K562 (cell line): ENCODE data around the gene SOCS2. TPM values are rescaled to one million over a fixed set of nuclear protein-coding genes. Genes with fewer than 3 reads are reported as not detected.

Experiments used
- ETV1 ChIP-seq: fragments of 450-650 bp; conservative IDR thresholded peaks from 2 replicates; pipeline ENCODE4 v1.6.1; 2016; ENCODE audit warnings: missing genetic modification characterization, control low read depth, low read depth, missing compliant biosample characterization
- GABPB1 ChIP-seq: sonication (generic); formaldehyde crosslinking; IDR thresholded peaks from 2 replicates; pipeline ENCODE4 v1.8.0; 2022; ENCODE audit warnings: mild to moderate bottlenecking, missing genetic modification reagents
- HNRNPH1 ChIP-seq: fragments of 200-400 bp; formaldehyde crosslinking; optimal IDR thresholded peaks from 2 replicates; pipeline ENCODE3; 2017; ENCODE audit warnings: low read depth, mild to moderate bottlenecking, low read length, moderate library complexity
- MXI1 ChIP-seq: IDR thresholded peaks from 2 replicates; pipeline ENCODE4 v1.6.1; 2011; ENCODE audit warnings: low read depth, mild to moderate bottlenecking, improper control_type of control experiment, low read length
- MYC ChIP-seq, 2 experiments: fragments of 250-450 bp in 1 of 2; sonication (Bioruptor Pico) in 1 of 2; IDR thresholded peaks; 2 replicates each; pipeline versions ENCODE4 v1.5.1 to v1.6.1; 2012 to 2021; ENCODE audit warnings: low read depth in 2 of 2, borderline replicate concordance in 1 of 2, improper control_type of control experiment in 1 of 2, low read length in 1 of 2, mild to moderate bottlenecking in 1 of 2, moderate library complexity in 1 of 2
- PHF21A ChIP-seq: fragments of 450-650 bp; IDR thresholded peaks from 2 replicates; pipeline ENCODE4 v1.6.1; 2017; ENCODE audit warnings: low read depth, borderline replicate concordance
- SAFB ChIP-seq: fragments of 200-400 bp; formaldehyde crosslinking; IDR thresholded peaks from 2 replicates; pipeline ENCODE4 v1.6.1; 2017; ENCODE audit warnings: low read depth, low read length, borderline replicate concordance
- SOX6 ChIP-seq: fragments of 450-650 bp; IDR thresholded peaks from 2 replicates; pipeline ENCODE4 v1.6.1; 2014; ENCODE audit warnings: mild to moderate bottlenecking
- ZEB2 ChIP-seq: fragments of 450-650 bp; IDR thresholded peaks from 2 replicates; pipeline ENCODE4 v1.6.1; 2016
- ZFP1 ChIP-seq: fragments of 450-650 bp; formaldehyde crosslinking; IDR thresholded peaks from 2 replicates; pipeline ENCODE4 v1.4.0; 2020; ENCODE audit warnings: mild to moderate bottlenecking, mixed read lengths
- ZKSCAN8 ChIP-seq: fragments of 200-800 bp; sonication (Bioruptor generic); IDR thresholded peaks from 2 replicates; pipeline ENCODE4 v1.6.1; 2016; ENCODE audit warnings: missing genetic modification characterization, missing compliant biosample characterization
- ZNF561 ChIP-seq: fragments of 450-650 bp; formaldehyde crosslinking; conservative IDR thresholded peaks from 2 replicates; pipeline ENCODE4 v1.4.0; 2020; ENCODE audit warnings: mild to moderate bottlenecking, moderate library complexity
- polyA plus RNA-seq, 8 experiments: library from polyadenylated mRNA; depleted of rRNA in 4 of 8; stranded (reverse) in 5 of 8; unstranded in 3 of 8; fragments of >200 nt; fragmentation: Nextera tagmentation in 2 of 8; fragmentation: Illumina TruSeq in 1 of 8; extraction: Ambion mirVana in 2 of 8; extraction: Trizol in 1 of 8; gene quantifications; 2 replicates each; pipeline versions ENCODE4 v1.2.1 to v1.2.3, GENCODE V29; 2011 to 2014; ENCODE audit warnings: inconsistent platforms in 1 of 8, missing spikeins in 1 of 8
- total RNA-seq, 7 experiments: library from RNA; depleted of rRNA in 6 of 7; stranded (reverse); fragments of >200 nt in 6 of 7; fragmentation: Illumina TruSeq in 2 of 7; extraction: Trizol in 2 of 7; gene quantifications; 2 replicates each; pipeline versions ENCODE4 v1.2.1 to v1.2.3, GENCODE V29; 2011 to 2021; ENCODE audit warnings: low replicate concordance in 1 of 7
- TF ChIP-seq, protein P1 (sequence below): sonication (generic); formaldehyde crosslinking; IDR thresholded peaks from 2 replicates; pipeline ENCODE4 v1.8.0; 2023; ENCODE audit warnings: mild to moderate bottlenecking, missing genetic modification reagents
- TF ChIP-seq, protein P2 (sequence below): fragments of 450-650 bp; IDR thresholded peaks from 2 replicates; pipeline ENCODE4 v1.6.1; 2016; ENCODE audit warnings: low read depth, mild to moderate bottlenecking, moderate library complexity
- TF ChIP-seq, protein P3 (sequence below), 2 experiments: IDR thresholded peaks; 2 replicates each; pipeline ENCODE4 v1.6.1; 2011; ENCODE audit warnings: borderline replicate concordance in 1 of 2, control low read depth in 1 of 2, low read depth in 1 of 2, low read length in 1 of 2, mild to moderate bottlenecking in 1 of 2, mixed read lengths in 1 of 2, moderate library complexity in 1 of 2; ENCODE audit not compliant: insufficient read depth in 1 of 2, insufficient read length in 1 of 2, poor library complexity in 1 of 2, severe bottlenecking in 1 of 2; ENCODE audit errors: extremely low read depth in 1 of 2
- TF ChIP-seq, protein P4 (sequence below): fragments of 450-650 bp; formaldehyde crosslinking; IDR thresholded peaks from 2 replicates; pipeline ENCODE4 v1.4.0; 2022; ENCODE audit warnings: missing genetic modification characterization
- TF ChIP-seq, protein P5 (sequence below): fragments of 450-650 bp; formaldehyde crosslinking; IDR thresholded peaks from 2 replicates; pipeline ENCODE4 v1.4.0; 2020; ENCODE audit warnings: mild to moderate bottlenecking, moderate library complexity

The SOCS2 gene
- total and polyA plus RNA-seq, 9 of the 15 experiments (the other 6 are each of a cell fraction or from before 2014, with no cell fraction given): 37.0 to 162 (median 98.7) TPM

DNA sequence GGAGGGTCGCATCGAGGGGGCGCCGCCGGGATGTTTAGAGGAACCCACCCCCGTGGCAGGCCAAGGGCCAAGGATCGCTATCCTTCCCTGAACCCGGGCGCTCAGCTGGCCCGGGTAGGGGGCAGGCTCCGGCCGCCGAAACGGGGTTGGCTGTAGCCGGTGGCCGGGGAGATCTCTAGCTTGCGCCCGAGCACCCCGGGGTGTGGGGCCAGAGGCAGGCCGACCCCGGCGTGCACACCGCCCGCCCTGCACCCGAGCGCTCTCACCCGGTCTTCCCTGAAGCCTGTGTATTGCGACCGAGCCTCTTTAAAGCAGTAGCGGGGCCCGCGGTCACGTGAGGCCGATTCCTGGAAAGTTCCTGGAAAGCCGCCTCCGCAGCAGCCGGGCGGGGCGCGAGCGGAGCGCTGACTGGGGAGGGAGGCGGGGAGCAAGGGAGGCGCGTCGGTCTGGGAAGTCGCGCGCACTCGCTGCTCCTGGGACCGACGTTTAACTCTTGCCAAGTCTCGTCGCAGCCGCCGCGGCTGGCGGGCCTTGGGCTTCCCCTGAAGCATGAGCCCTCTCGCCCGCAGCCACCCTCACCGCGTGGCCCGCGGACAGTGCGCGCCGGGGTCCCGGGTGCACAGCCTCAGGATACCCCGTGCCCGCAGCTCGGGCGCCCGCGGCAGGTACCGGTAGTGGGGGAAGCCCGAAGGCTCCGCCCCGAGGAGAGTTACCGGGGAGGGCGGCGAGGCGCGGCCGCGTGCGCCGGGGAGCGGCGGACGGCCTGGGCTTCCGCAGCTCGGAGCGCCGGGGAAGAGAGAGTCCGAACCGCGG, 1.7 kb upstream of the SOCS2 start (continued):
- TF ChIP-seq, protein P1, sequence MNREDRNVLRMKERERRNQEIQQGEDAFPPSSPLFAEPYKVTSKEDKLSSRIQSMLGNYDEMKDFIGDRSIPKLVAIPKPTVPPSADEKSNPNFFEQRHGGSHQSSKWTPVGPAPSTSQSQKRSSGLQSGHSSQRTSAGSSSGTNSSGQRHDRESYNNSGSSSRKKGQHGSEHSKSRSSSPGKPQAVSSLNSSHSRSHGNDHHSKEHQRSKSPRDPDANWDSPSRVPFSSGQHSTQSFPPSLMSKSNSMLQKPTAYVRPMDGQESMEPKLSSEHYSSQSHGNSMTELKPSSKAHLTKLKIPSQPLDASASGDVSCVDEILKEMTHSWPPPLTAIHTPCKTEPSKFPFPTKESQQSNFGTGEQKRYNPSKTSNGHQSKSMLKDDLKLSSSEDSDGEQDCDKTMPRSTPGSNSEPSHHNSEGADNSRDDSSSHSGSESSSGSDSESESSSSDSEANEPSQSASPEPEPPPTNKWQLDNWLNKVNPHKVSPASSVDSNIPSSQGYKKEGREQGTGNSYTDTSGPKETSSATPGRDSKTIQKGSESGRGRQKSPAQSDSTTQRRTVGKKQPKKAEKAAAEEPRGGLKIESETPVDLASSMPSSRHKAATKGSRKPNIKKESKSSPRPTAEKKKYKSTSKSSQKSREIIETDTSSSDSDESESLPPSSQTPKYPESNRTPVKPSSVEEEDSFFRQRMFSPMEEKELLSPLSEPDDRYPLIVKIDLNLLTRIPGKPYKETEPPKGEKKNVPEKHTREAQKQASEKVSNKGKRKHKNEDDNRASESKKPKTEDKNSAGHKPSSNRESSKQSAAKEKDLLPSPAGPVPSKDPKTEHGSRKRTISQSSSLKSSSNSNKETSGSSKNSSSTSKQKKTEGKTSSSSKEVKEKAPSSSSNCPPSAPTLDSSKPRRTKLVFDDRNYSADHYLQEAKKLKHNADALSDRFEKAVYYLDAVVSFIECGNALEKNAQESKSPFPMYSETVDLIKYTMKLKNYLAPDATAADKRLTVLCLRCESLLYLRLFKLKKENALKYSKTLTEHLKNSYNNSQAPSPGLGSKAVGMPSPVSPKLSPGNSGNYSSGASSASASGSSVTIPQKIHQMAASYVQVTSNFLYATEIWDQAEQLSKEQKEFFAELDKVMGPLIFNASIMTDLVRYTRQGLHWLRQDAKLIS (CRISPR knock-in tag): 0 out of 2 replicates have a peak, but pooled peaks have one; percentile 76
- TF ChIP-seq MXI1 (no peak; the same call in 1 of the 2 replicates), SOX6 (peak; percentile 70), ZNF561 (CRISPR knock-in tag) (peak; percentile 14; the same call in 1 of the 2 replicates), SAFB (0 out of 2 replicates have a peak, but pooled peaks have one; percentile 39), HNRNPH1 (no peak), PHF21A (peak; percentile 63; the same call in 1 of the 2 replicates), ZFP1 (CRISPR knock-in tag) (0 out of 2 replicates have a peak, but pooled peaks have one; percentile 25), GABPB1 (CRISPR knock-in tag) (peak; percentile 69), ZEB2 (no peak), ZKSCAN8 (CRISPR knock-in tag) (no peak), MYC (IDR thresholded peaks at IDR 0.05; ENCODE audit: low read depth, low read length) (peak; percentile 84), MYC (CRISPR knock-in tag; IDR thresholded peaks at IDR 0.05; ENCODE audit: borderline replicate concordance, low read depth) (peak; percentile 56; the same call in 1 of the 2 replicates), ETV1 (tag) (0 out of 2 replicates have a peak, but pooled peaks have one; percentile 27)
- TF ChIP-seq, protein P2, sequence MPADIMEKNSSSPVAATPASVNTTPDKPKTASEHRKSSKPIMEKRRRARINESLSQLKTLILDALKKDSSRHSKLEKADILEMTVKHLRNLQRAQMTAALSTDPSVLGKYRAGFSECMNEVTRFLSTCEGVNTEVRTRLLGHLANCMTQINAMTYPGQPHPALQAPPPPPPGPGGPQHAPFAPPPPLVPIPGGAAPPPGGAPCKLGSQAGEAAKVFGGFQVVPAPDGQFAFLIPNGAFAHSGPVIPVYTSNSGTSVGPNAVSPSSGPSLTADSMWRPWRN: 0 out of 2 replicates have a peak, but pooled peaks have one; percentile 43
- TF ChIP-seq, protein P3, sequence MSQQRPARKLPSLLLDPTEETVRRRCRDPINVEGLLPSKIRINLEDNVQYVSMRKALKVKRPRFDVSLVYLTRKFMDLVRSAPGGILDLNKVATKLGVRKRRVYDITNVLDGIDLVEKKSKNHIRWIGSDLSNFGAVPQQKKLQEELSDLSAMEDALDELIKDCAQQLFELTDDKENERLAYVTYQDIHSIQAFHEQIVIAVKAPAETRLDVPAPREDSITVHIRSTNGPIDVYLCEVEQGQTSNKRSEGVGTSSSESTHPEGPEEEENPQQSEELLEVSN (IDR thresholded peaks at IDR 0.05; ENCODE audit: borderline replicate concordance in 1 of 2, extremely low read depth in 1 of 2, insufficient read depth in 1 of 2, insufficient read length in 1 of 2, low read depth in 1 of 2, low read length in 1 of 2, poor library complexity in 1 of 2, severe bottlenecking in 1 of 2): peak in 1 of 2 experiments; percentile 76
- TF ChIP-seq, protein P4, sequence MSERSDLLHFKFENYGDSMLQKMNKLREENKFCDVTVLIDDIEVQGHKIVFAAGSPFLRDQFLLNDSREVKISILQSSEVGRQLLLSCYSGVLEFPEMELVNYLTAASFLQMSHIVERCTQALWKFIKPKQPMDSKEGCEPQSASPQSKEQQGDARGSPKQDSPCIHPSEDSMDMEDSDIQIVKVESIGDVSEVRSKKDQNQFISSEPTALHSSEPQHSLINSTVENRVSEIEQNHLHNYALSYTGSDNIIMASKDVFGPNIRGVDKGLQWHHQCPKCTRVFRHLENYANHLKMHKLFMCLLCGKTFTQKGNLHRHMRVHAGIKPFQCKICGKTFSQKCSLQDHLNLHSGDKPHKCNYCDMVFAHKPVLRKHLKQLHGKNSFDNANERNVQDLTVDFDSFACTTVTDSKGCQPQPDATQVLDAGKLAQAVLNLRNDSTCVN: no peak
- TF ChIP-seq, protein P5, sequence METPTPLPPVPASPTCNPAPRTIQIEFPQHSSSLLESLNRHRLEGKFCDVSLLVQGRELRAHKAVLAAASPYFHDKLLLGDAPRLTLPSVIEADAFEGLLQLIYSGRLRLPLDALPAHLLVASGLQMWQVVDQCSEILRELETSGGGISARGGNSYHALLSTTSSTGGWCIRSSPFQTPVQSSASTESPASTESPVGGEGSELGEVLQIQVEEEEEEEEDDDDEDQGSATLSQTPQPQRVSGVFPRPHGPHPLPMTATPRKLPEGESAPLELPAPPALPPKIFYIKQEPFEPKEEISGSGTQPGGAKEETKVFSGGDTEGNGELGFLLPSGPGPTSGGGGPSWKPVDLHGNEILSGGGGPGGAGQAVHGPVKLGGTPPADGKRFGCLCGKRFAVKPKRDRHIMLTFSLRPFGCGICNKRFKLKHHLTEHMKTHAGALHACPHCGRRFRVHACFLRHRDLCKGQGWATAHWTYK: peak; percentile 78; the same call in 1 of the 2 replicates
